GM21515 (cell line): ENCODE results near the gene AKIRIN2.
"Not testable (repeated sequence)": the region's sequence is repeated elsewhere in the genome, so short reads cannot be mapped to it uniquely, and the experiment has no call there.

Source experiments
- ATAC-seq: cut with Tn5 transposase; IDR thresholded peaks from one replicate; pipeline ENCODE4 v1.9.1; 2021; ENCODE audit not compliant: unreplicated experiment

The AKIRIN2 gene

DNA sequence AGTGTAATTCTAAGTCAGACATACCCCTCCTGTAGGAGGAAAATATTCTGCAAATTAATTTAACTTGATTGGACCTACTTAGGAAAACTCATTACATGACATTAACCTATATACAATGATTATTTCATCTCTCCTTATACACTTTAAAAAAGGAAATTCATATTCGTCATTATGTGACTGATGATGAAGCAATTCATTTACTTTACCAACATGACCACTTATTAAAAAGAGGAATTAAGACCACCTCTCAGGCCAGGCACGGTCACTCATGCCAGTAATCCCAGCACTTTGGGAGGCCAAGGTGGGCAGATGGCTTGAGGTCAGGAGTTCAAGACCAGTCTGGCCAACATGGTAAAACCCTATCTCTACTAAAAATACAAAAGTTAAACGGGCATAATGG lies 11.6 kb downstream of the AKIRIN2 start:
- ATAC-seq, result no peak

DNA sequence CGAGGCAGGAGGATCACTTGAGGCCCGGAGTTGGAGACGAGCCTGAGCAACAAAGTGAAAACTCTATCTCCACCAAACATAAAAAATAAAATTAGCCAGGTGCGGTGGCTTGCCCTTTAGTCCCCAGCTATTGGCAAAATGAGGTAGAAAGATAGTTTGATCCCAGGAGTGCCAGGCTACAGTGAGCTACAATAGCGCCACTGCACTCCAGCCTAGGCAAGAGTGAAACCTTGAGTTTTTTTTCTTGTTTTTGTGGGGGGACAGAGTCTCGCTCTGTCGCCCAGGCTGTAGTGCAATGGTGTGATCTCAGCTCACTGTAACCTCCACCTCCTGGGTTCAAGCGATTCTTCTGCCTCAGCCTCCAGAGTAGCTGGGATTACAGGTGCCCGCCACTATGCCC lies 14.1 kb downstream of the AKIRIN2 start:
- ATAC-seq, result not testable (repeated sequence)

DNA sequence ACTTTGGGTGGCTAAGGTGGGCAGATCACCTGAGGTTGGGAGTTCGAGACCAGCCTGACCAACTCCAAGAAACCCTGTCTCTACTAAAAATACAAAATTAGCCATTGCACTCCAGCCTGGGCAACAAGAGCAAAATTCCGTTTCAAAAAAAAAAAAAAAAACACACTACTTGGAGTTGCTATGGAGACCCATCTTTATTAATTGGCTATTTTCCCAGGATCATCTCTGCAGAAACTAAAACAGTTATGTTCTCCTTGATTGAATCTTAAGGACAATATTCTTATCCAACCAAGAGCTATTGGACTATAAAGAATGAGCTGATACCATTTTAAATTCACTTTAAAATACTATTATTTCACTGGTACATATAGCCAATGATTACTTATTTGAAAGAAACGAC lies 14.7 kb downstream of the AKIRIN2 start:
- ATAC-seq, result no peak

DNA sequence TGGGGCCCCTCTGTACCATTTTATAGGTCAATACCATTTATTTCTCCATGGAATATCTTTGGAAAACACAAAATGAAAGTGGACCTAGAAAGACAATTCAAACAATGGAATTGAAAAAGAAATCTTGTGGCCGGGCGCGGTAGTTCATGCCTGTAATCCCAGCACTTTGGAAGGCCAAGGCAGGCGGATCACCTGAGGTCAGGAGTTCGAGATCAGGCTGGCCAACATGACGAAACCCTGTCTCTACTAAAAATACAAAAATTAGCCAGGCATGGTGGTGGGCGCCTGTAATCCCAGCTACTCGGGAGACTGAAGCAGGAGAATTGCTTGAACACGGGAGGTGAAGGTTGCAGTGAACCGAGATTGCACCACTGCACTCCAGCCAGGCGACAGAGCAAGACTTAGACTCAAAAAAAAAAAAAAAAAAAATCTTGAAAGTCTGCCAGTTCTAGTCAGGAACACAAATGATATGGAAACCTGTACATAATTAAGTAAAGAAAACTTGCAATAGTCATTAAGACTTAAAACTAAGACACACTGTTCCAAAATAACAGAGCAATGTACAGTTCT lies 15.3 kb downstream of the AKIRIN2 start:
- not testable (repeated sequence) for ATAC-seq

DNA sequence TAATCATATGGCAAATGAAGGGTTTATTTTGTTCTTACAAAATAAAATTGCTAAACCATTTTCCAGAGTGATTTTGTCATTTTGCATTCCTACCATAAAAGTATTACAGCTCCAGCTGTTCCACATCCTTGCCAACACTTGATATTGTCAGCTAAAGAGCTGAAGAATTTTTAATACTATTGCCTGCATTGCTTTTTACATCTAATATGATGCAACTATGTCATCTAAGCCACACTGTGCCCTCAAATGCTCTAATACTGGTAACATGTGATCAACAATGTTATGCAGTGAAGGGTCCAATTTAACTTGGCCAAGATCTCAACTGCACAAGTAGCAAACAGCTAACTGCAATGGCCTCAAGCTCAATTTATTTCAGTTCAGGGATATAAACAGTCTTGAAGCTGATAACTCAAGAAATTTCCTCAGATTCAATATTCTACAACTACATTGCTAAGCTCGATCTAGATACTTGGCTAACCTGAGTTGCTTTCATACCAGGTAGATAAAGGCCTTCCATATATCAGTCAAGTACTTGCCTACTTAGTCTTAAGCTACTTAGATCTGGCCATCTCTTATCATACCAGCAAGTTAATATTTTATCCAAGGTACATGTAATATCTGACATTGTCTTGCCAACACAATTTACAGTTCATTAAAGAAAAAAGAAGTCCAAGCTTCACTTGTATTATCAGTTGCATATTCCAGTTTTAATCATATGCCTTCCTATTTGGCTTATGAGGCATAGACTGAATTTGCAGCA lies 17.0 kb downstream of the AKIRIN2 start:
- ATAC-seq, result no peak

DNA sequence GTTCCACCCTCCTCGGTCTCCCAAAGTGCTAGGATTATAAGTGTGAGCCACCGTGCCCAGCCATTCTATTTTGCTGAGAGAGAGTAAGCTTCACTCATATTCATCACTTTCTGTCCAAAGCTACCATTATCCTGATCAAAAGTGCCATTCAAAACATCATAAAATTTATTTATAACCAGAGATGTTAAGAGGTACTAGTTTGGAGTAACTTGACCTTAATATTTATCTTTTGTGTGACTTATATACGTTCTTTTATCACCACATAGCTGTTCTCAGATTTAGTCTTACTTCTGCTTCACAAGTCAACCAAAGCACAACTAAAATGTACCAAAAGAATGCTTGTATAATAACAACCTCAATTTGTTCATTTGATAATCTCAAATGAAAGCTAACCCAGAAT lies 18.1 kb downstream of the AKIRIN2 start:
- no peak for ATAC-seq

DNA sequence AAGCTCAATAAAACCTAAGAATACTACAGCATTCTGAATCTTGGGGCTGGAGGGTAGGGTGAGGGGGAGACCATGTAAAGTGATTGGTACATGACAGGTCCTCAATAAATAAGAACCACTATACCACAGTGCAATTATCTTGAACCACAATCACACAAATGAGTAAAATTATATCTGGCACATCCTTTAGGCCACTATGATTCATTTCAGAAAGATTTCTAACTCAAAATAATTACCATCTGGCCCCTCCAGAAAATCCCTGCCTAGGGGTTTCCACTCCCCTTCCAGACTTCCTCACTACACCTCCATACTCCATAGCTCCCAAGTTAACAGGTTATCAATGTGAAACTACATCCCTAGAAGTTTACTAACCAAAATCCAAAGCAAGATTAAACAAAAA lies 19.7 kb downstream of the AKIRIN2 start:
- ATAC-seq, result no peak

DNA sequence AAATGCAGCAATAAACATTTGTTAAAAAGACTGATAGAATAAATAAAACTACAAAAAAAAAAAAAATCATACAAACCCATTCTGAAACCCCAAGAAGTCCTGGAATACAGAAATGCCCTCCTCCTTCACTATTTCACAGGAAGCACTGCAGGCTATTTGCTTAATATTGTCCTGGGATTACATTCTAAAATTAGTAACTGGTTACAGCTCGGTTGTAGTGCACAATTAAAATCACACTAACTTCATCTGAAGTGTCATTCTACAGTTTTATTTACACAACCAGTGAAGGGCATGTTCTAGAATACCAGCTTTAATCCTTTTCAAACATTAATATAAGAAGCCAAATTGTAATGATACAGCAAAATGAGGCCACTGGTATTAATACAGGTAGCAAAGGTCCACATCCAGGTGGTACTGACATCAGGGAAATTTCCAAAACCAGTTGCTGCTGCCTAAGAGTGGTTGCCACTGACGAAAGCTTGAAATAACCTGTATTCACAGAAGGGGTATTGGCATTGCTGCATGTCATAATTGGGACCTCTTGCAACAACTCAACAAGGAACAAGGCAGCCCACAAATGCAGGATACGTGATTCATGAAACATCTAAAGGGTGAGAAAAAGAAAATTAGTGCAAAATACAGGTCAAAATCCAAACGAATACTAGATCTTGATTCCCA lies 26.9 kb downstream of the AKIRIN2 start:
- no peak for ATAC-seq

DNA sequence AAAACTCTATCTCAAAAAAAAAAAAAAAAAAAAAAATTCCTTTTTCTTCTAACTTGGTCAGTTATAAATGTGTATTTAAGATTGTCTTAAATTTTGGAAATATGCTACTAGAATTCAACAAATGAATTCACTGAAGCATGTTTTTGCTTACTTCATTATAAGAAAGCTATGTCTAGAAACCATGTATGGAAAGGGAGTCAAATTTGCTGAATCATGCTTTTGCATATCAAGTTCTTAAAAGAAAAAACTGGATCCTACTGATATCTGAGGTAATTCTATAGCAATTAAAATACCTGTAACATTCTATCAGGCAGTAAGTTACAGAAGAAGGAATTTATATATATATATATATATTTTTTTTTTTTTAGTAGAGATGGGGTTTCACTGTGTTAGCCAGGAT lies 27.7 kb downstream of the AKIRIN2 start:
- no peak for ATAC-seq

DNA sequence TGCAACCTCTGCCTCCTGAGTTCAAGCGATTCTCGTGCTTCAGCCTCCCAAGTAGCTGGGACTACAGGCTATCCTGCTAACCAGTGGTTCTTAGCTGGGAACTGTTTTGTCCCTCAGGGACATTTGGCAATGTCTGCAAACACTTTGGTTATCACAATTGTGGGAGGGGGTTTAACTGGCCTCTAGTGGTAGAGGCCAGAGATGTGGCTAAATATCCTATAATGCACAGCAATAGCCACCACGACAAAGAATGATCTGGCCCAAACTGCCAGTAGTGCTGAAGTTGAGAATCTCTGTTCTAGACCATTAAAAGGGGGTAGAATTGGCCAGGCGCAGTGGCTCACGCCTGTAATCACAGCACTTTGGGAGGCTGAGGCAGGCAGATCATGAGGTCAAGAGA lies 28.8 kb downstream of the AKIRIN2 start:
- no peak for ATAC-seq

DNA sequence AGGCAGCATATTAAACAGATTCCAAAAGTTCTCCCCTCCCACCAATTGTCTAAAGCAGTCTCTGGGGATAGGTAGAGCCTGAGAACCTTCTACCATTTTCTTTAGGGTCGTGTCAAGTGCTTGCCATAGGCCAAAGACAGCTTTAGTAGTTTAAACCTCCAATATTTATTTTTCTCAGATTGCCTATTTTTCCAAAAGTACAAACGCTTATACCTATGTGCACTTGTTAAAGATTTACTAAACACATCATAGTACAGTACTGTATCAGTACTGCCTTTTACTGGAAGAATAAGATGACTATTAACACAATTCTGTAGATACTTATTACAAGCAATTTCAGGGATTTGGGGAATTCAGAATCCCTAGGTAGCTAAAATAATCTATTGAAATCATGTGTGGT lies 29.4 kb downstream of the AKIRIN2 start:
- no peak for ATAC-seq

DNA sequence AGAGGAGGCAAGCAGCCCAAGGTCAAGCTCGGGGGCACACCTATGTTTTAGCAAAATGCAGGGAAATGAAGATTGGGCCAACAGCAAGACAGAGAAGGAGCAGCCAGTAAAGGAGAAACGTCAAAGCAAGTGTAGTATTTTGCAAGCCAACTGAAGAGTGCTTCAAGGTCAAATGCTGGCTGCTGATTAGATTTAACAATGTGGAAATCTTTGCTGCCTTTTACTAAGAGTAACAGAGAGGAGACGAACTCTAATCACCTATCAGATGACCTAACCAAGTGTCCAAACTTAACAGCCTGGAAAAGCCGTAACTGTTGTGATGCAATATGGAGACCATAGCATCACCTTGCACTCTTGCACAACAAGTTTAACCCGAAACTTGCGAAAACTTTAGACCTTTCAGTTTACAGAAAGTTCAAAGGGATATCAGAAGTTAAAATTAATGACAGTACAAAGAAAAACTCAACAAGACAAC lies 30.4 kb downstream of the AKIRIN2 start:
- no peak for ATAC-seq

DNA sequence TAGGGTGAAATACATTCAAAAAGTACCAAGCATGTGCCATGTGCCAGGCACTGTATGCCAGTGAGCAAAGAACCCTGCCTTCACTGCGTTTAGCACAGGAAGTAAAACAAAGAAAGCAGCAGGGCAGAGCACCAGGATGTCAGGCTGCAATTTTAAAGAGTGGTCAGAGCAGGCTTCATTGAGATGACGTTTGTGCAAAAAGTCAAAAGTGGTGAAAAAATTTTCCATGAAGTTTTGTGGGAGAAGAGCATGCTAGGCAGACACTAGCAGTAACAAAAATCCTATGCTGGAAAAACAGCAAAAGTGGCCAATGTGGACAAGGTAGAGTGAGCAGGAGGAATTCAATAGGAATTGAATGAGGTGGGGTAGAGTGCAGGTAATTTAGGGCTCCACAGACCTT lies 31.3 kb downstream of the AKIRIN2 start:
- no peak for ATAC-seq

DNA sequence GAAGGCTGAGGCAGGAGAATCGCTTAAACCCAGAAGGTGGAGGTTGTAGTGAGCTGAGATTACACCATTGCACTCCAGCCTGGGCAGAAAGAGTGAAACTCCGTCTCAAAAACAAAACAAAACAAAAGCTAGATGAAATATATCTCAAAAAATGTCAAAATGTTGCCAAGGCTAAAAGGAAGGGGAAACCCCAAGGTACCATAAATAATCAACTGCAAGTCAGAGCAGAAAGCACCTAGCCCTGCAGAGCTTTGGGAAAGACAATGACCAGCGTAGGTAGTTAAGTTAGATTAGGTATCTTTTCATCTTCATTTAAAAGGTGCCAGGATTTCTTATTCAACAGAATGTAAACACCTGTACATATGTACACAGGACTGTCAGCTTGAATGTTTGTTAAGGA lies 33.0 kb downstream of the AKIRIN2 start:
- no peak for ATAC-seq

DNA sequence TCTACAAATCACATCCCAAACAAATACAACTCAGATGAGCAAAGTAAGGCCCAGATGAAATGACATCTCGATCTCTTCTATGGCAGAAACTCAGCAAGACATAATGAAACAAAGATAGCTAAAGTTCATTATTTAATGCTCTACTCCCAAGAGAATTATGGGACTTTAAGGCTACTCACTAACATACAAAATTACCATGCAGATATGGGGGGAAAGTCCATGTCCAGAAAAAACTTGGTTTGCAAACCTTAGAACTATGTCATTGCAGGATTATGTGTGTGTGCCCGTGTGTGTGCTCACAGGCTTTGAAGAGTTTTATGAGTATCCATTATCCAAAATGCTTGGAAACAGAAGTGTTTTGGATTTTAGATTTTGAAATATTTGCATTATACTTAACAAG lies 34.0 kb downstream of the AKIRIN2 start:
- no peak for ATAC-seq

DNA sequence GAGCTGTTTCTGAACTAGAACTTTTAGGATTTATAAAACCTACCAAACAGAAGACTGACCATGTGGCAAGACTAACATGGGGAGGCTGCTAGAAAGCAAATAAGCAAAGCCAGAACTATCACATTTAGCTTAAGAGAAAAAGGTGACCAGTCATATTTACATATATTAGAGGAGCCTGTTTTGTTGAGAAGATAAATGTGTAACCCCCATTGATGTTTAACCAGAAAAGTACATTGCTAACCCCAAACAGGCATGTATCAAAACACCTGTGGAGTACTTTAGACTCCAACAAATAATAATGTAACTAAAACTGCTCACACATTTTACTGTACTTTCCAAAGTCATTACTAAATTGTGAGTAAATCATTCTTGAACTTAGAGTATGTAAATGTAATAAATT lies 35.0 kb downstream of the AKIRIN2 start:
- no peak for ATAC-seq

DNA sequence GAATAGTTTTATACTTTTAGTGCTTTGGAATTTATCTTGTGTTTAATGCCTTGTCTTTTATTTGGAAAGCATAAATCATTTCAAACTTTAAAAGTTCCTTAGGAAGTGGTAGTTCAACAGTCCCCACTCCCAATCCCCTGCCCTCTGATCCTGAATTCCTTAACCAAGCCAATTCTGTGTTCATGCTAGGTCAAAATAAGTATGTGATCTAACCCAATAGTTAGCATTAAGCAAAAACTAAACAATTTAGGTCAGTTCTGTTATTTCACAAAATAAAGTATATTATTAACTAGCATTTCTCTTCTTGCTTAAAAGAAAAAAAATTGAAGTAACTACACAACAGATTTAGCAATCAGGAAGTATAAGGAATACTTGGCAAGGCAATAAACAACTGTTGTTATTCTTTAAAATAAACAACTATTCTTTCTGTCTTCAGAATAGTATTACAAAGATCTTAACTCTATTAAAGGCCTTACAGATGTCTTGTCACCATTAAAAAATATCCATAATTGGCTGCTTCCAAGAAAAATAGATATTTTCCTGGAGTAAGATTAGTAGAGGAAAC lies 37.0 kb downstream of the AKIRIN2 start:
- ATAC-seq, result no peak

DNA sequence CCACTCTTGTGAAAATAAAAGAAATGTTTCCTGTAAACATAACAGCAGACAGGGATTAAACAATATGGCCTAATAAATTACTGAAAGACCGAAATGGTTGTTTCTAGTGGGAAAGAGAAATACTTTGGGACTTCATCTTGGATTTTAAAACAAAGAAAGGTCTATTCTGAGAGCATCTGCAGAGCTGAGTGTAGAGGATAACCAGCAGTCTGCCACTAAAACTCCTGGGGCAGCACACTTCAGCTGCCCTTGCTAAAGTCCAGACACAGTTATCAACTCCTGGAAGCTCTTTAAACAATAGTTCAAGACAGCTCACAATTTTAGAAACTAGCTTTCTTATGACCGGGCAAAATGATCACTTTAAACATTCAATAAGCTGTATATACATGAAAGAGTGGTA lies 38.6 kb downstream of the AKIRIN2 start:
- no peak for ATAC-seq

DNA sequence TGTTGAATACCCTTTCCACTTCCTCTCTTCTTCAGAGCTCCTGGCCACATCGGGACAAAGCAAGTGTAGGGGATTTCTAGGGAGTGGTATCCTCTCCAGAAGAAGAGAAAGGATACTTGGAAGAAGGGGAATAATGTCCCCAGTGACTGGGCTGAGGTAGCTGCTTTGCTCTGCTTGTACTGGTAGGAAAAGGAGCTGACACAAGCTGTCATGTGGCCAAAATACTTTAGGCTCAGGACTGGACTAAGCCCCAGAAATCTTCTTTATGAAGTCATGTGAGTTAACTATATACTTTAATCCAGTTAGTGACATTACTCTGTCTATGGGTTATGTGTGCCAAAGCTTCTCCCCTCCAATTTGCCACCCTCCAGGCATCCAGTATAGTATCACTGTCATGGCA lies 40.5 kb downstream of the AKIRIN2 start:
- ATAC-seq, result no peak

DNA sequence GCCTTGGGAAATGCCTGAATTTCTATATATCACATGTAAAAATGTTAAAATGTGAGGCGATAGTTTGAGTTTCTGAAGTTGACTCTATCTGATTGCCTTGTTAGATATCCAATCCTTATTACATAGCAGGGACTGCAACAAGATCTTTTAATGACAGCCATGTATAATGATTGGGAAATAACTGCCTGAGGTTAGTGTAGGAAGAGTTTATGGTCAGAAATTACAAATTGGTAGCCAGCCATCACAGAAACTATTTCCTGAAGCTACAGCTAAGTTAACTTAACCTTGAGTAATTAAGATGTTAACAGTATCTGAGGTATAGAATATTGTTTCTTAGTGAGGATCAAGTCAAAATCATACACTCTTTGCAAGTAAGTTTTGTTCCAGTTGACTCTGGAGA lies 41.0 kb downstream of the AKIRIN2 start:
- no peak for ATAC-seq

DNA sequence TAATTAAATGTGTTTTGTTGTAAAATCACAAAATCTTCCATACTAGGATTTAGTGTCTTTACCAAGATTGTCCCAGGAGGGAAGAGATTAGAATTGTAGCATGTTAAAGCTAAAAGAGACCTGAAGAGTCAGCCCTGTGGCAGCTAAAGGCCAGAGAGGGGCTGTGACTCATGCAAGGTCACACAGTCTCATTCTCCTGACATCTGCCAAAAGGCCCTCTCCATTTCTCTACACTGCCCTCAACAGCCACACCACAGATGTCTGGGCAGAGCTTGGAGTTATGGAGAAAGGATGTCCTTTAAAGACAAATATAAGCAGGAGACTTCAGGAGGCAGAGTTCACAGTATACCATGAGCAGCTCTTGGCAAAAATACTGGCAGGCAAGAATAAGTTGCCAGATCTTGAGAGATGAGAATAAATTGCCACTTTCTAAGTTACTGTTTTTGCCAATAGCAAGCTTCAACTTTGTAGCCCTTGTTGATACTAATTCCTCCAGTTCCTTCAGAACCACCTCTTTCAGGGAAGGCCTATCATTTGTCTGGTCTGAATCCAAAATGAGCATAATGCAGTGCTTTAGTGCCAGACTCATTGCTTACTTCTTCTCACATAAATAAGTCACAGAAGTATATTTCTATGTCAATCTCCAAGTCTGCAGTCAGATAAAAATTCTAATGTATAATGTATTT lies 41.7 kb downstream of the AKIRIN2 start:
- ATAC-seq, result no peak
